Epithelial cell of esophagus (primary cell): Measurements from ENCODE around the gene RTTN.

Source experiments
- DNase-seq: peaks from one replicate; pipeline ENCODE4 v3.0.0; 2010; ENCODE audit warnings: low read depth
- H3K4me3 ChIP-seq: 2 replicates; pipeline ENCODE4 v1.5.1; 2011; ENCODE audit warnings: mild to moderate bottlenecking, low read length, control low read depth
- CTCF ChIP-seq: IDR thresholded peaks from 2 replicates; pipeline ENCODE4 v1.5.1; 2011; ENCODE audit warnings: low read depth, mild to moderate bottlenecking, low read length, control low read depth, inconsistent platforms; ENCODE audit not compliant: insufficient read depth; ENCODE audit errors: missing control alignments

RTTN gene

GRCh38 chr18:70197844-70198243, 7.6 kb downstream of the RTTN start:
- DNase-seq, result no peak
- H3K4me3 ChIP-seq, result no peak overlapping the region

GRCh38 chr18:70197026-70197425, 8.5 kb downstream of the RTTN start:
- H3K4me3 ChIP-seq, result no peak overlapping the region
- DNase-seq, result no peak

More at GRCh38 chr18:70197844-70198243, 7.6 kb downstream of the RTTN start:
- no peak for TF ChIP-seq CTCF

GRCh38 chr18:70195852-70196434, 9.5 kb downstream of the RTTN start:
- no peak overlapping the region for H3K4me3 ChIP-seq
- peak; percentile 87 for TF ChIP-seq CTCF
- DNase-seq, result peak; percentile 66

More at GRCh38 chr18:70197026-70197425, 8.5 kb downstream of the RTTN start:
- no peak for TF ChIP-seq CTCF

GRCh38 chr18:70195014-70195614, 10.4 kb downstream of the RTTN start:
- no peak for DNase-seq
- no peak for TF ChIP-seq CTCF
- no peak overlapping the region for H3K4me3 ChIP-seq

- TF ChIP-seq CTCF, result no peak
- DNase-seq, result no peak
- no peak overlapping the region for H3K4me3 ChIP-seq
These were observed 11.1 kb downstream of the RTTN start for GRCh38 chr18:70194227-70194890.

- DNase-seq, result no peak
- no peak overlapping the region for H3K4me3 ChIP-seq
- TF ChIP-seq CTCF, result no peak
These were observed 15.0 kb downstream of the RTTN start for GRCh38 chr18:70190529-70190928.
